ENCODE measurements around the gene GOLGA3. TPM values are rescaled to one million over a fixed set of nuclear protein-coding genes. Genes with fewer than 3 reads are reported as not detected.

The GOLGA3 gene
- total and polyA plus RNA-seq, 2 donors (not counting 1 experiment from before 2014, with no cell fraction given), result 32.7 to 66.0 TPM

GRCh38 chr12:132851465-132851864, 22.8 kb upstream of the GOLGA3 start:
- peaks cover 14% of the 10 kb centered on the region for H3K79me2 ChIP-seq (ENCODE audit: control insufficient read depth, insufficient read depth, low read length)
- no peak for TF ChIP-seq EZH2 (IDR thresholded peaks at IDR 0.05; ENCODE audit: borderline replicate concordance, insufficient read depth, low read depth, low read length, poor library complexity, severe bottlenecking)
- no peak for TF ChIP-seq CTCF (IDR thresholded peaks at IDR 0.05)
- ChIA-PET POLR2A (interaction anchor here (0.6 kb wide), 1 partner anchor 162 kb away, joined by 3 read pairs; no protein-coding TSS in a partner anchor), CTCF (no interaction called here)
- H3K27ac Mint-ChIP-seq, result no peak overlapping the region
- no peak for DNase-seq
- no peaks in the 10 kb centered on the region for H3K9me3 ChIP-seq (ENCODE audit: control extremely low read depth in 1 of 3, control insufficient read depth in 2 of 3, insufficient read depth in 1 of 3, low read length in 2 of 3)
- H3K9me3 Mint-ChIP-seq (ENCODE audit: insufficient read depth), result no peaks in the 10 kb centered on the region
- H3K27me3 Mint-ChIP-seq, result no peaks in the 10 kb centered on the region
- H4K20me1 ChIP-seq (ENCODE audit: control insufficient read depth, insufficient read depth, low read length, poor library complexity, severe bottlenecking), result no peaks in the 10 kb centered on the region
- ATAC-seq (ENCODE audit: low read depth), result no peak
- intact Hi-C loops (cut with micrococcal nuclease), result no loop called here
- no peak overlapping the region for H3K27ac ChIP-seq (ENCODE audit: low read length in 2 of 2)
- no peak overlapping the region for H3K9ac ChIP-seq (ENCODE audit: low read length)
- no peaks in the 10 kb centered on the region for H3K27me3 ChIP-seq (replicated peaks in 1 of 4; ENCODE audit: control extremely low read depth in 1 of 4, control insufficient read depth in 3 of 4, insufficient read depth in 4 of 4, low read length in 3 of 4)
- H3K4me3 ChIP-seq (ENCODE audit: control extremely low read depth in 1 of 5, extremely low read depth in 1 of 5, insufficient read depth in 1 of 5, low read depth in 2 of 5, low read length in 4 of 5), result no peak overlapping the region
- no peak overlapping the region for H3K4me2 ChIP-seq (replicated peaks; ENCODE audit: low read depth, low read length, poor library complexity, severe bottlenecking)
- WGBS (ENCODE audit: insufficient coverage), result 94% methylated on average over 25 of the region's 25 CpGs
- H3K36me3 ChIP-seq (replicated peaks in 1 of 2; ENCODE audit: control extremely low read depth in 1 of 2, control insufficient read depth in 1 of 2, extremely low read depth in 1 of 2, insufficient read depth in 2 of 2, low read length in 1 of 2), result peaks cover 4 to 73% of the 10 kb centered on the region in 2 experiments
- H2AFZ ChIP-seq (ENCODE audit: insufficient read depth, low read depth, low read length, poor library complexity, severe bottlenecking), result no peak overlapping the region
- no peaks in the 10 kb centered on the region for H3K4me1 ChIP-seq (ENCODE audit: control insufficient read depth in 2 of 2, insufficient read depth in 2 of 2, low read length in 2 of 2)
- no peaks in the 10 kb centered on the region for H3K4me1 Mint-ChIP-seq
- H3K4me3 Mint-ChIP-seq, result no peak overlapping the region

- H3K27me3 Mint-ChIP-seq, result no peaks in the 10 kb centered on the region
- WGBS (ENCODE audit: insufficient coverage), result 96% methylated on average over 13 of the region's 16 CpGs
- Histone ChIP-seq H3K36me3 (replicated peaks in 1 of 2; ENCODE audit: control extremely low read depth in 1 of 2, control insufficient read depth in 1 of 2, extremely low read depth in 1 of 2, insufficient read depth in 2 of 2, low read length in 1 of 2) (peaks cover 4 to 68% of the 10 kb centered on the region in 2 experiments), H2AFZ (ENCODE audit: insufficient read depth, low read depth, low read length, poor library complexity, severe bottlenecking) (no peak overlapping the region), H3K27me3 (replicated peaks in 1 of 4; ENCODE audit: control extremely low read depth in 1 of 4, control insufficient read depth in 3 of 4, insufficient read depth in 4 of 4, low read length in 3 of 4) (no peaks in the 10 kb centered on the region), H3K9ac (ENCODE audit: low read length) (no peak overlapping the region), H4K20me1 (ENCODE audit: control insufficient read depth, insufficient read depth, low read length, poor library complexity, severe bottlenecking) (no peaks in the 10 kb centered on the region), H3K27ac (ENCODE audit: low read length in 2 of 2) (no peak overlapping the region), H3K4me2 (replicated peaks; ENCODE audit: low read depth, low read length, poor library complexity, severe bottlenecking) (no peak overlapping the region), H3K4me1 (ENCODE audit: control insufficient read depth in 2 of 2, insufficient read depth in 2 of 2, low read length in 2 of 2) (no peaks in the 10 kb centered on the region), H3K79me2 (ENCODE audit: control insufficient read depth, insufficient read depth, low read length) (peaks cover 14% of the 10 kb centered on the region), H3K4me3 (ENCODE audit: control extremely low read depth in 1 of 5, extremely low read depth in 1 of 5, insufficient read depth in 1 of 5, low read depth in 2 of 5, low read length in 4 of 5) (no peak overlapping the region), H3K9me3 (ENCODE audit: control extremely low read depth in 1 of 3, control insufficient read depth in 2 of 3, insufficient read depth in 1 of 3, low read length in 2 of 3) (no peaks in the 10 kb centered on the region)
- no peak for ATAC-seq (ENCODE audit: low read depth)
- H3K9me3 Mint-ChIP-seq (ENCODE audit: insufficient read depth), result no peaks in the 10 kb centered on the region
- TF ChIP-seq EZH2 (IDR thresholded peaks at IDR 0.05; ENCODE audit: borderline replicate concordance, insufficient read depth, low read depth, low read length, poor library complexity, severe bottlenecking), result no peak
- no peak for TF ChIP-seq CTCF (IDR thresholded peaks at IDR 0.05)
- no peaks in the 10 kb centered on the region for H3K4me1 Mint-ChIP-seq
- H3K27ac Mint-ChIP-seq, result no peak overlapping the region
- no peak overlapping the region for H3K4me3 Mint-ChIP-seq
- POLR2A ChIA-PET, result no interaction called here
- DNase-seq, result no peak
- intact Hi-C loops (cut with micrococcal nuclease), result no loop called here
- CTCF ChIA-PET, result interaction anchor here (0.7 kb wide), 1 partner anchor 182 kb away, joined by 3 read pairs; no protein-coding TSS in a partner anchor
Observed at GRCh38 chr12:132850291-132850690, 21.6 kb upstream of the GOLGA3 start.

All from B cell (primary cell).